ENCODE measurements around the gene E2F6.

GRCh38 chr2:11478899-11479605, 13.1 kb upstream of the E2F6 start:
- TF ChIP-seq CTCF (IDR thresholded peaks at IDR 0.05; ENCODE audit: low read depth, low read length, missing input control) (no peak), MAX (IDR thresholded peaks at IDR 0.05) (no peak), REST (IDR thresholded peaks at IDR 0.05) (no peak), RAD21 (IDR thresholded peaks at IDR 0.05) (no peak), GABPA (IDR thresholded peaks at IDR 0.05 in 1 of 2, conservative IDR thresholded peaks at IDR 0.05 in 1 of 2) (no peak), JUND (IDR thresholded peaks at IDR 0.05) (no peak), EGR1 (IDR thresholded peaks at IDR 0.05; ENCODE audit: low read depth in 2 of 2) (no peak), FOXA1 (IDR thresholded peaks at IDR 0.05) (no peak), TAF1 (conservative IDR thresholded peaks at IDR 0.05) (no peak), YY1 (IDR thresholded peaks at IDR 0.05) (no peak), NR2F2 (IDR thresholded peaks at IDR 0.05) (no peak), RXRA (IDR thresholded peaks at IDR 0.05) (no peak)
- TF ChIP-seq, protein P1, sequence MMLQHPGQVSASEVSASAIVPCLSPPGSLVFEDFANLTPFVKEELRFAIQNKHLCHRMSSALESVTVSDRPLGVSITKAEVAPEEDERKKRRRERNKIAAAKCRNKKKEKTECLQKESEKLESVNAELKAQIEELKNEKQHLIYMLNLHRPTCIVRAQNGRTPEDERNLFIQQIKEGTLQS (IDR thresholded peaks at IDR 0.05), result no peak
- TF ChIP-seq, protein P2, sequence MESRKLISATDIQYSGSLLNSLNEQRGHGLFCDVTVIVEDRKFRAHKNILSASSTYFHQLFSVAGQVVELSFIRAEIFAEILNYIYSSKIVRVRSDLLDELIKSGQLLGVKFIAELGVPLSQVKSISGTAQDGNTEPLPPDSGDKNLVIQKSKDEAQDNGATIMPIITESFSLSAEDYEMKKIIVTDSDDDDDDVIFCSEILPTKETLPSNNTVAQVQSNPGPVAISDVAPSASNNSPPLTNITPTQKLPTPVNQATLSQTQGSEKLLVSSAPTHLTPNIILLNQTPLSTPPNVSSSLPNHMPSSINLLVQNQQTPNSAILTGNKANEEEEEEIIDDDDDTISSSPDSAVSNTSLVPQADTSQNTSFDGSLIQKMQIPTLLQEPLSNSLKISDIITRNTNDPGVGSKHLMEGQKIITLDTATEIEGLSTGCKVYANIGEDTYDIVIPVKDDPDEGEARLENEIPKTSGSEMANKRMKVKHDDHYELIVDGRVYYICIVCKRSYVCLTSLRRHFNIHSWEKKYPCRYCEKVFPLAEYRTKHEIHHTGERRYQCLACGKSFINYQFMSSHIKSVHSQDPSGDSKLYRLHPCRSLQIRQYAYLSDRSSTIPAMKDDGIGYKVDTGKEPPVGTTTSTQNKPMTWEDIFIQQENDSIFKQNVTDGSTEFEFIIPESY (IDR thresholded peaks at IDR 0.05), result no peak
